H1 (cell line): ENCODE results near the gene ANKS1B. TPM values are rescaled to one million over a fixed set of nuclear protein-coding genes. Genes with fewer than 3 reads are reported as not detected.

Experiments used
- CTCF ChIA-PET: fragments of 300-600 bp; sonication (Branson Sonifier 250); formaldehyde crosslinking; loops from one replicate; lab custom pipeline; 2021; ENCODE audit not compliant: partially characterized antibody; lab: Charles Lee
- POLR2A ChIA-PET: fragments of 300-600 bp; sonication (Branson Sonifier 250); formaldehyde crosslinking; loops from one replicate; lab custom pipeline; 2021; ENCODE audit warnings: inconsistent platforms; ENCODE audit not compliant: partially characterized antibody; lab: Charles Lee
- DNase-seq, 2 experiments: peaks; one replicate each; pipeline versions ENCODE4 v3.0.0 to v3.0.0-alpha.2; 2010 to 2022; ENCODE audit warnings: low spot score in 2 of 2, low read depth in 1 of 2, mixed read lengths in 1 of 2
- FAIRE-seq: peaks from 2 replicates; lab custom pipeline; 2011; peaks lifted over from hg19 to GRCh38; lab: Jason Lieb, UNC
- H2AFZ ChIP-seq: 2 replicates; pipeline ENCODE4 v1.8.1; 2012; ENCODE audit warnings: low read length, inconsistent platforms
- H2AK5ac ChIP-seq: 2 replicates; pipeline ENCODE4 v1.6.1; 2013; ENCODE audit warnings: low read depth, low read length
- H2BK120ac ChIP-seq: replicated peaks from 2 replicates; pipeline ENCODE3; 2013; ENCODE audit warnings: low read depth, low read length, inconsistent platforms
- H2BK12ac ChIP-seq: 2 replicates; pipeline ENCODE4 v1.6.1; 2013; ENCODE audit warnings: low read depth, low read length
- H2BK15ac ChIP-seq: 2 replicates; pipeline ENCODE4 v1.6.1; 2013; ENCODE audit warnings: low read length
- H2BK20ac ChIP-seq: 2 replicates; pipeline ENCODE4 v1.6.1; 2013; ENCODE audit warnings: low read length
- H2BK5ac ChIP-seq: 2 replicates; pipeline ENCODE4 v1.6.1; 2013; ENCODE audit warnings: low read depth, low read length
- H3K14ac ChIP-seq: 2 replicates; pipeline ENCODE4 v1.6.1; 2013; ENCODE audit warnings: inconsistent platforms; ENCODE audit not compliant: insufficient read length
- H3K18ac ChIP-seq: 2 replicates; pipeline ENCODE4 v1.6.1; 2013; ENCODE audit warnings: low read length; ENCODE audit errors: extremely low read depth
- H3K23ac ChIP-seq: 2 replicates; pipeline ENCODE4 v1.6.1; 2013; ENCODE audit warnings: inconsistent platforms; ENCODE audit not compliant: insufficient read length
- H3K23me2 ChIP-seq: 2 replicates; pipeline ENCODE4 v1.6.1; 2013; ENCODE audit warnings: low read depth, low read length
- H3K27ac ChIP-seq: 2 replicates; pipeline ENCODE4 v1.6.1; 2011; ENCODE audit warnings: low read depth, low read length, inconsistent platforms
- H3K27me3 ChIP-seq, 4 experiments: replicated peaks in 1 of 4; 1 replicate in 1 of 4; 2 replicates in 3 of 4; pipeline versions ENCODE4 v1.6.1 to v1.8.1; 2011 to 2013; ENCODE audit warnings: low read length in 3 of 4, mild to moderate bottlenecking in 3 of 4, inconsistent platforms in 2 of 4, mixed read lengths in 2 of 4, moderate library complexity in 1 of 4; ENCODE audit not compliant: control insufficient read depth in 3 of 4, insufficient read depth in 3 of 4; ENCODE audit errors: extremely low read depth in 1 of 4
- H3K36me3 ChIP-seq, 4 experiments: 2 replicates each; pipeline versions ENCODE4 v1.6.1 to v1.8.1; 2011 to 2013; ENCODE audit warnings: mild to moderate bottlenecking in 4 of 4, low read length in 3 of 4, moderate library complexity in 2 of 4, control low read depth in 1 of 4, inconsistent platforms in 1 of 4; ENCODE audit not compliant: insufficient read depth in 4 of 4, control insufficient read depth in 2 of 4
- H3K4ac ChIP-seq: replicated peaks from 2 replicates; pipeline ENCODE3; 2013; ENCODE audit warnings: low read length, low read depth, mixed read lengths, inconsistent platforms; ENCODE audit not compliant: insufficient read length
- H3K4me1 ChIP-seq, 4 experiments: replicated peaks in 1 of 4; 1 replicate in 1 of 4; 2 replicates in 3 of 4; pipeline versions ENCODE4 v1.6.1 to v1.8.1; 2011 to 2013; ENCODE audit warnings: low read length in 3 of 4, inconsistent platforms in 2 of 4, mixed read lengths in 1 of 4; ENCODE audit not compliant: insufficient read depth in 4 of 4, control insufficient read depth in 3 of 4
- H3K4me2 ChIP-seq, 2 experiments: 2 replicates each; pipeline versions ENCODE4 v1.6.1 to v1.8.1; 2011 to 2013; ENCODE audit warnings: low read depth in 2 of 2, low read length in 2 of 2, control low read depth in 1 of 2, inconsistent platforms in 1 of 2, mild to moderate bottlenecking in 1 of 2; ENCODE audit not compliant: insufficient read depth in 1 of 2
- H3K4me3 ChIP-seq, 4 experiments: fragments of 200-600, 300-600 bp in 1 of 4; sonication (generic), shearing (Covaris generic), sonication (Bioruptor Twin) in 1 of 4; 2 replicates each; pipeline versions ENCODE4 v1.5.1 to v1.8.1; 2011 to 2016; ENCODE audit warnings: low read length in 4 of 4, low read depth in 3 of 4, control low read depth in 2 of 4, inconsistent platforms in 2 of 4, mild to moderate bottlenecking in 2 of 4, mixed read lengths in 1 of 4, moderate library complexity in 1 of 4; ENCODE audit not compliant: insufficient read depth in 2 of 4; ENCODE audit errors: extremely low read depth in 1 of 4
- H3K56ac ChIP-seq: replicated peaks from 2 replicates; pipeline ENCODE3; 2013; ENCODE audit warnings: low read depth, mild to moderate bottlenecking, mixed read lengths, low read length, inconsistent platforms; ENCODE audit not compliant: insufficient read length
- H3K79me1 ChIP-seq: 2 replicates; pipeline ENCODE4 v1.6.1; 2013; ENCODE audit warnings: low read depth, low read length, control low read depth
- H3K79me2 ChIP-seq, 2 experiments: 2 replicates each; pipeline versions ENCODE4 v1.6.1 to v1.8.1; 2012 to 2013; ENCODE audit warnings: low read length in 2 of 2, mild to moderate bottlenecking in 2 of 2, inconsistent platforms in 1 of 2; ENCODE audit not compliant: insufficient read depth in 2 of 2, control insufficient read depth in 1 of 2
- H3K9ac ChIP-seq, 4 experiments: replicated peaks in 1 of 4; 1 replicate in 1 of 4; 2 replicates in 3 of 4; pipeline versions ENCODE4 v1.6.1 to v1.8.1; 2011 to 2013; ENCODE audit warnings: low read depth in 3 of 4, low read length in 3 of 4, control low read depth in 2 of 4, mild to moderate bottlenecking in 2 of 4, moderate library complexity in 2 of 4, inconsistent platforms in 1 of 4; ENCODE audit errors: extremely low read depth in 1 of 4
- H3K9me3 ChIP-seq, 2 experiments: 2 replicates each; pipeline versions ENCODE4 v1.6.1 to v1.8.1; 2012 to 2013; ENCODE audit warnings: mild to moderate bottlenecking in 2 of 2, moderate library complexity in 2 of 2, control low read depth in 1 of 2, inconsistent platforms in 1 of 2, low read depth in 1 of 2, low read length in 1 of 2, mixed read lengths in 1 of 2; ENCODE audit not compliant: insufficient read depth in 2 of 2
- H4K20me1 ChIP-seq, 2 experiments: replicated peaks in 1 of 2; 2 replicates each; pipeline versions ENCODE3 to v1.8.1; 2011 to 2013; ENCODE audit warnings: inconsistent platforms in 2 of 2, low read length in 2 of 2, mild to moderate bottlenecking in 1 of 2; ENCODE audit not compliant: insufficient read depth in 2 of 2, control insufficient read depth in 1 of 2
- H4K5ac ChIP-seq: 2 replicates; pipeline ENCODE4 v1.6.1; 2013; ENCODE audit warnings: low read length, low read depth, mixed read lengths, inconsistent platforms; ENCODE audit not compliant: insufficient read length
- H4K8ac ChIP-seq: 2 replicates; pipeline ENCODE4 v1.8.0; 2013; ENCODE audit warnings: mild to moderate bottlenecking, moderate library complexity, low read length, inconsistent platforms; ENCODE audit not compliant: insufficient read depth; ENCODE audit errors: extremely low read depth
- H4K91ac ChIP-seq: replicated peaks from 2 replicates; pipeline ENCODE3; 2013; ENCODE audit warnings: low read length, mixed read lengths, inconsistent platforms; ENCODE audit not compliant: insufficient read length
- BRCA1 ChIP-seq: IDR thresholded peaks from 2 replicates; pipeline ENCODE4 v1.6.1; 2012; ENCODE audit warnings: low read depth, low read length, improper control_type of control experiment
- CBX5 ChIP-seq: fragments of 300-800, 300-1000 bp; sonication (generic); IDR thresholded peaks from 2 replicates; pipeline ENCODE4 v1.7.1; 2016; ENCODE audit warnings: antibody characterized with exemption, low read length, low read depth
- EP300 ChIP-seq, 2 experiments: IDR thresholded peaks; 1 replicate in 1 of 2; 2 replicates in 1 of 2; pipeline ENCODE4 v1.6.1; 2011 to 2012; ENCODE audit warnings: low read depth in 2 of 2, low read length in 2 of 2, mild to moderate bottlenecking in 2 of 2, borderline replicate concordance in 1 of 2, inconsistent platforms in 1 of 2, moderate library complexity in 1 of 2
- GABPA ChIP-seq: IDR thresholded peaks from 2 replicates; pipeline ENCODE4 v1.6.1; 2011; ENCODE audit warnings: mild to moderate bottlenecking, low read length, moderate library complexity, borderline replicate concordance; ENCODE audit not compliant: insufficient read depth
- KDM5A ChIP-seq: fragments of 200-600 bp; IDR thresholded peaks from 2 replicates; pipeline ENCODE4 v1.7.1; 2012; ENCODE audit warnings: mild to moderate bottlenecking, low read length, inconsistent platforms, mixed read lengths
- PHF8 ChIP-seq: fragments of 200-600 bp; sonication (generic); conservative IDR thresholded peaks from 2 replicates; pipeline ENCODE4 v1.7.1; 2012; ENCODE audit warnings: low read depth, mild to moderate bottlenecking, inconsistent platforms, low read length, moderate library complexity
- POLR2A ChIP-seq, 2 experiments: IDR thresholded peaks; 1 replicate in 1 of 2; 2 replicates in 1 of 2; pipeline ENCODE4 v1.6.1; 2011; ENCODE audit warnings: low read depth in 2 of 2, low read length in 2 of 2, mild to moderate bottlenecking in 2 of 2; ENCODE audit errors: control extremely low read depth in 1 of 2
- RBBP5 ChIP-seq: IDR thresholded peaks from 2 replicates; pipeline ENCODE4 v1.7.1; 2012; ENCODE audit warnings: low read depth, mild to moderate bottlenecking, inconsistent platforms, low read length, moderate library complexity, borderline replicate concordance
- RFX5 ChIP-seq: IDR thresholded peaks from 2 replicates; pipeline ENCODE4 v1.6.1; 2011; ENCODE audit warnings: low read depth, low read length, improper control_type of control experiment, borderline replicate concordance
- SIX5 ChIP-seq: IDR thresholded peaks from 2 replicates; pipeline ENCODE4 v1.6.1; 2011; ENCODE audit warnings: mild to moderate bottlenecking, low read depth, low read length
- SP1 ChIP-seq: IDR thresholded peaks from 2 replicates; pipeline ENCODE4 v1.6.1; 2011; ENCODE audit warnings: low read depth, low read length
- TCF12 ChIP-seq: IDR thresholded peaks from 2 replicates; pipeline ENCODE4 v1.6.1; 2011; ENCODE audit warnings: low read depth, mild to moderate bottlenecking, low read length
- TEAD4 ChIP-seq: IDR thresholded peaks from 2 replicates; pipeline ENCODE4 v1.6.1; 2012; ENCODE audit warnings: low read depth, low read length, inconsistent platforms, mixed read lengths
- YY1 ChIP-seq: IDR thresholded peaks from 2 replicates; pipeline ENCODE4 v1.6.1; 2011; ENCODE audit warnings: low read depth, mild to moderate bottlenecking, low read length
- ZNF274 ChIP-seq: IDR thresholded peaks from 2 replicates; pipeline ENCODE4 v1.7.0; 2012; ENCODE audit warnings: low read length, borderline replicate concordance; ENCODE audit errors: extremely low read depth
- WGBS, 2 experiments: shearing (Covaris generic) in 1 of 2; methylation state at CpG; one replicate each; pipeline versions ENCODE4 v1.1.6 to v1.1.7; 2013 to 2015; ENCODE audit warnings: low lambda C conversion rate in 2 of 2, mixed read lengths in 2 of 2, inconsistent platforms in 1 of 2, low coverage in 1 of 2, missing lambda C conversion rate in 1 of 2; ENCODE audit not compliant: insufficient replicate concordance in 2 of 2, insufficient coverage in 1 of 2, insufficient read length in 1 of 2; ENCODE audit errors: extremely low coverage in 1 of 2, missing lambda C conversion rate in 1 of 2; 5-methylcytosine and 5-hydroxymethylcytosine counted together
- polyA plus RNA-seq, 7 experiments: library from polyadenylated mRNA; depleted of rRNA in 3 of 7; stranded (reverse) in 5 of 7; unstranded in 2 of 7; fragments of >200 nt in 5 of 7; fragments of 200-250 nt in 2 of 7; gene quantifications; 1 replicate in 5 of 7; 2 replicates in 1 of 7; 4 replicates in 1 of 7; pipeline versions ENCODE4 v1.2.1 to v1.2.3, GENCODE V29; 2011 to 2013; ENCODE audit warnings: missing spikeins in 2 of 7, mixed read lengths in 2 of 7
- total RNA-seq: library from RNA; stranded (reverse); fragmentation: NEBNext Ultra II Directional; extraction: Animal tissue kit (Norgen Biotek cat#: 25700); gene quantifications from 2 replicates; pipeline ENCODE4 v1.2.1, GENCODE V29; 2021

Gene ANKS1B
- total and polyA plus RNA-seq, 2 of the 8 experiments (the other 6 are each of a cell fraction or from before 2014, with no cell fraction given), result 2.7 to 6.1 TPM

DNA sequence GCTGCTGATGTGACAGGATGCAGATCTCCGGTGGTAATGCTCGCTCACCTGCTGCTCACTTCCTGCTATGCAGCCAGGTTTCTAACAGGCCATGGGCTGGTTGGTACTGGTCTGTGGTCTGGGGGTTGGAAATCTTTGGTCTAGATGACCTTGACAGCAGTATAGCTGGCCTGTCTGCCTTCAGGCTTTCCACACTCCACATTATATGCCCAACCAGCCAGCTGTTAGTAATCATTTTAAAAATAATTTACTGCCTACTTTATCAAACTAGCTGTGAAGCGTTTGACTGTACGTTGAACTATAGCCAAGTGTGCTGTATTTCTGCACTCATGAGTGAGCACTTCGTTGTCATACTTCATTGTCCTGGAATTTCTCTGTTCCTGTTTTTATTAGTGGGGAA is 761.2 kb downstream of the ANKS1B start:
- H3K14ac ChIP-seq, result no peak overlapping the region
- H3K27ac ChIP-seq, result no peak overlapping the region
- ChIA-PET CTCF (interaction anchor here (0.7 to 1.0 kb wide), 4 partner anchors 11 to 175 kb away, joined by 3 read pairs; no protein-coding TSS in a partner anchor), POLR2A (interaction anchor here (0.9 kb wide), 1 partner anchor 8 kb away, joined by 3 read pairs; no protein-coding TSS in a partner anchor)
- no peak overlapping the region for H2BK15ac ChIP-seq
- no peak overlapping the region for H3K9ac ChIP-seq
- no peak overlapping the region for H2AK5ac ChIP-seq
- no peaks in the 10 kb centered on the region for H3K23me2 ChIP-seq
- no peak overlapping the region for H2BK120ac ChIP-seq
- no peak overlapping the region for H2AFZ ChIP-seq
- no peak overlapping the region for H3K4me2 ChIP-seq
- no peak overlapping the region for H4K91ac ChIP-seq
- no peak overlapping the region; the same call in 1 of the 2 replicates for H4K8ac ChIP-seq
- no peak for FAIRE-seq
- no peaks in the 10 kb centered on the region for H3K79me1 ChIP-seq
- H3K36me3 ChIP-seq, result no peaks in the 10 kb centered on the region
- H3K27me3 ChIP-seq, result no peaks in the 10 kb centered on the region
- no peaks in the 10 kb centered on the region for H3K4me1 ChIP-seq
- no peak overlapping the region for H2BK5ac ChIP-seq
- no peak for DNase-seq
- H3K56ac ChIP-seq, result no peak overlapping the region
- no peak overlapping the region for H3K23ac ChIP-seq
- no peak overlapping the region for H3K4me3 ChIP-seq
- no peak overlapping the region for H2BK12ac ChIP-seq
- no peak overlapping the region for H3K18ac ChIP-seq
- WGBS, 2 experiments, result 94% methylated on average over 5 of the region's 5 CpGs; no CpG with 5 or more reads in 1 of the 2 experiments
- H2BK20ac ChIP-seq, result no peak overlapping the region
- H4K20me1 ChIP-seq, result no peaks in the 10 kb centered on the region
- H3K79me2 ChIP-seq, result no peaks in the 10 kb centered on the region
- no peak overlapping the region for H4K5ac ChIP-seq
- no peak overlapping the region for H3K4ac ChIP-seq
- peaks cover 5 to 8% of the 10 kb centered on the region in 2 experiments; a peak in 3 of 4 replicates for H3K9me3 ChIP-seq
- TF ChIP-seq BRCA1 (no peak), YY1 (no peak), SIX5 (no peak), POLR2A (IDR thresholded peaks at IDR 0.05; ENCODE audit: control extremely low read depth in 1 of 2, low read depth in 2 of 2, low read length in 2 of 2) (no peak), ZNF274 (no peak), CBX5 (no peak), SP1 (no peak), PHF8 (no peak), RBBP5 (no peak), RFX5 (no peak), EP300 (IDR thresholded peaks at IDR 0.05; ENCODE audit: borderline replicate concordance in 1 of 2, low read depth in 2 of 2, low read length in 2 of 2) (no peak), TEAD4 (no peak), KDM5A (no peak), GABPA (no peak), TCF12 (no peak)
